ENCODE data around the gene PIP5KL1. TPM values are rescaled to one million over a fixed set of nuclear protein-coding genes. Genes with fewer than 3 reads are reported as not detected.
A peak's percentile ranks its signal among the peaks of the same experiment; 100 is the strongest.

PIP5KL1 gene
- total and polyA plus RNA-seq, 2 experiments from 2014 or later, result 13.4 to 19.5 TPM

GRCh38 chr9:127944586-127945218 is 14.1 kb upstream of the PIP5KL1 start (continued):
- TF ChIP-seq ZNF114 (CRISPR knock-in tag; IDR thresholded peaks at IDR 0.05) (no peak), POLR2AphosphoS5 (IDR thresholded peaks at IDR 0.05; ENCODE audit: low read depth) (no peak), ETS1 (IDR thresholded peaks at IDR 0.05) (no peak)

- H3K4me1 ChIP-seq (ENCODE audit: insufficient read depth), result peaks cover 23% of the 10 kb centered on the region
- H3K27me3 Mint-ChIP-seq (ENCODE audit: insufficient read depth, low read depth, poor library complexity), result peaks cover 26% of the 10 kb centered on the region
- DNase-seq (ENCODE audit: low spot score), result peak; percentile 95
- 0 out of 2 replicates have a peak, but pooled peaks have one; percentile 27 for TF ChIP-seq CREB1 (CRISPR knock-in tag; IDR thresholded peaks at IDR 0.05; ENCODE audit: low read depth)
- peak; percentile 88 to 93 for TF ChIP-seq CTCF (conservative IDR thresholded peaks at IDR 0.05; ENCODE audit: low read depth in 2 of 2)
- TF ChIP-seq EZH2phosphoT487 (IDR thresholded peaks at IDR 0.05; ENCODE audit: unreplicated experiment), result no peak
- no peak for TF ChIP-seq NANOG (IDR thresholded peaks at IDR 0.05; ENCODE audit: borderline replicate concordance)
- TF ChIP-seq STAT1 (IDR thresholded peaks at IDR 0.05; ENCODE audit: unreplicated experiment), result no peak
- peaks cover 24% of the 10 kb centered on the region for H3F3A ChIP-seq (replicated peaks; ENCODE audit: low read depth)
- no peak overlapping the region for H3K4me3 ChIP-seq
- H3K4me2 ChIP-seq, result no peak overlapping the region
- no peaks in the 10 kb centered on the region for H3K27me3 ChIP-seq (ENCODE audit: insufficient read depth)
- no peaks in the 10 kb centered on the region for H3K9me3 Mint-ChIP-seq
- H3K36me3 Mint-ChIP-seq (ENCODE audit: low read depth), result peaks cover 42% of the 10 kb centered on the region
- peaks cover 33% of the 10 kb centered on the region for H3K4me1 Mint-ChIP-seq
- no peaks in the 10 kb centered on the region for H3K9me2 ChIP-seq (ENCODE audit: insufficient read depth)
- peak; percentile 79 for ATAC-seq
- H2AFZ ChIP-seq, result no peak overlapping the region
- H3K79me2 ChIP-seq (replicated peaks; ENCODE audit: insufficient read depth), result no peaks in the 10 kb centered on the region
- no peaks in the 10 kb centered on the region for H3K36me3 ChIP-seq (ENCODE audit: insufficient read depth)
- peak overlapping the region; percentile 92 for H3K27ac ChIP-seq (ENCODE audit: low read depth)
- no peak overlapping the region for H3K4me3 Mint-ChIP-seq
- peak overlapping the region; percentile 75; the same call in 1 of the 2 replicates for H3K27ac Mint-ChIP-seq
- no peaks in the 10 kb centered on the region; the same call in 1 of the 2 replicates for H4K20me1 ChIP-seq (replicated peaks; ENCODE audit: insufficient read depth)
These were observed 13.2 kb upstream of the PIP5KL1 start for GRCh38 chr9:127943731-127944144.

GRCh38 chr9:127943011-127943662 is 12.6 kb upstream of the PIP5KL1 start:
- H3K9me3 Mint-ChIP-seq, result no peaks in the 10 kb centered on the region
- Histone ChIP-seq H3K4me3 (no peak overlapping the region), H3K4me1 (ENCODE audit: insufficient read depth) (peaks cover 26% of the 10 kb centered on the region), H2AFZ (no peak overlapping the region), H3K79me2 (replicated peaks; ENCODE audit: insufficient read depth) (no peaks in the 10 kb centered on the region), H3K27me3 (ENCODE audit: insufficient read depth) (no peaks in the 10 kb centered on the region), H4K20me1 (replicated peaks; ENCODE audit: insufficient read depth) (no peaks in the 10 kb centered on the region; the same call in 1 of the 2 replicates), H3K4me2 (no peak overlapping the region), H3F3A (replicated peaks; ENCODE audit: low read depth) (peaks cover 24% of the 10 kb centered on the region), H3K27ac (ENCODE audit: low read depth) (0 out of 2 replicates have a peak overlapping the region, but pooled peaks have one; percentile 39), H3K36me3 (ENCODE audit: insufficient read depth) (no peaks in the 10 kb centered on the region), H3K9me2 (ENCODE audit: insufficient read depth) (no peaks in the 10 kb centered on the region)
- peaks cover 37% of the 10 kb centered on the region for H3K4me1 Mint-ChIP-seq
- H3K4me3 Mint-ChIP-seq, result no peak overlapping the region
- H3K36me3 Mint-ChIP-seq (ENCODE audit: low read depth), result peaks cover 40% of the 10 kb centered on the region
- ATAC-seq (no peak), DNase-seq (ENCODE audit: low spot score) (no peak)
- H3K27ac Mint-ChIP-seq, result peak overlapping the region; percentile 75; the same call in 1 of the 2 replicates
- peaks cover 32% of the 10 kb centered on the region for H3K27me3 Mint-ChIP-seq (ENCODE audit: insufficient read depth, low read depth, poor library complexity)
- TF ChIP-seq REST (IDR thresholded peaks at IDR 0.05; ENCODE audit: unreplicated experiment) (no peak), POLR2AphosphoS5 (IDR thresholded peaks at IDR 0.05; ENCODE audit: low read depth) (no peak), NANOG (IDR thresholded peaks at IDR 0.05; ENCODE audit: borderline replicate concordance) (no peak), EZH2phosphoT487 (IDR thresholded peaks at IDR 0.05; ENCODE audit: unreplicated experiment) (no peak), STAT1 (IDR thresholded peaks at IDR 0.05; ENCODE audit: unreplicated experiment) (no peak), CTCF (conservative IDR thresholded peaks at IDR 0.05; ENCODE audit: low read depth in 2 of 2) (no peak; a peak in 1 of 4 replicates), ZNF331 (CRISPR knock-in tag; IDR thresholded peaks at IDR 0.05; ENCODE audit: low read depth) (no peak)
